ENCODE data around the gene RRP1.

The RRP1 gene

DNA sequence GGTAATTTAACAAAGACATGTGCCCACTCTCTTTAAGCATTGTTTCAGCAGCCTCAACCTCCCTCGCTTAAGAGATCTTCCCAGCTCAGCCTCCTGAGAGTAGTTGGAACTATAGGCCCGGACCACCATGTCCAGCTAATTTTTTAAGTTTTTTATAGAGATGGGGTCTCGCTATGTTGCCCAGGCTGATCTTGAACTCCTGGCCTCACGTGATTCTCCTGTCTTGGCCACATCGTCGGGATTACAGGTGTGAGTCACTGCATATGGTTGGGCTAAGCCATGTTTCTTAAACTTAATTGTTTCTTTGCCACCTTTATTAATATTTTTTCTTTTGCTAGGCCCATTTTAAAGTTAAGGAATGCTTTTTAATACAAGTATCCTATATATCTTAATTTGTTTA is 57.1 kb downstream of the RRP1 start:
- DNase-seq: no peak

DNA sequence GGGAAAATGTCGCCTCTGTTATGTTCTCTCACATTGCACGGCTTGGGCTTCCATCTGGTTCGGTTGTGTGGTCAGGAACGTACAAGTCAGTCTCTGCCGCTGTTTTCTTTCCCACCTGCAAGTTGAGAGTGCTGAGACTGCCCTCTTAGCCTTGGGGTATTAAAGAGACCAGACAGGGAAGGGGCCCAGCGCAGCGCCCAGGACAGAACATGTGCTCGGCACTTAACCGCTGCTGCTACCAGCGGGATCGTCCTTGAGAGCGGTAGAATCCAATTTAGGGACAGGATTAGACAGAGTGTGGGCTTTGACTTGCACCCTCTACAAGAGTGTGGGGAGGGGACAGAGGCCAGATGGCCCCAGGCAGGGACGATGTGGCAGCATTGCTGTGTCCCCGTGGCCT is 57.9 kb downstream of the RRP1 start:
- DNase-seq: no peak

DNA sequence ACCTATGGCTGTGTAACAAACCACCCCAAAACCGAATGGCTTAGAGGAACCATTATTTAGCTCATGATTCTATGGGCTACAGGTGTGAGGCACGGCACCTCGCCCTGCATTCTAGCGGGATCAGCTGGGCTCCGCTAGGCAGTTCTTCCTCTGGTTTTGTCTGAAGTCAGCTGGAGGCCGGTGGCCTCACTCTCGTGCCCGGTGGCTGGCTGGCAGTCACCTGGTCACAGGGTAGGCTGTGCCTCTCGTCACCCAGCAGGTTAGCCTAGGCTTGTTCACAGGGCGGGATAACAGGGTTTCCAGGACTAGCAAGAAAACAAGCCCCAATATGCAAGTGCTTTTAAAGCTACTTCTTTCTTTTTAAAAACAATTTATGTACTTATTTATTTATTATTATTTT is 59.4 kb downstream of the RRP1 start:
- DNase-seq: no peak

DNA sequence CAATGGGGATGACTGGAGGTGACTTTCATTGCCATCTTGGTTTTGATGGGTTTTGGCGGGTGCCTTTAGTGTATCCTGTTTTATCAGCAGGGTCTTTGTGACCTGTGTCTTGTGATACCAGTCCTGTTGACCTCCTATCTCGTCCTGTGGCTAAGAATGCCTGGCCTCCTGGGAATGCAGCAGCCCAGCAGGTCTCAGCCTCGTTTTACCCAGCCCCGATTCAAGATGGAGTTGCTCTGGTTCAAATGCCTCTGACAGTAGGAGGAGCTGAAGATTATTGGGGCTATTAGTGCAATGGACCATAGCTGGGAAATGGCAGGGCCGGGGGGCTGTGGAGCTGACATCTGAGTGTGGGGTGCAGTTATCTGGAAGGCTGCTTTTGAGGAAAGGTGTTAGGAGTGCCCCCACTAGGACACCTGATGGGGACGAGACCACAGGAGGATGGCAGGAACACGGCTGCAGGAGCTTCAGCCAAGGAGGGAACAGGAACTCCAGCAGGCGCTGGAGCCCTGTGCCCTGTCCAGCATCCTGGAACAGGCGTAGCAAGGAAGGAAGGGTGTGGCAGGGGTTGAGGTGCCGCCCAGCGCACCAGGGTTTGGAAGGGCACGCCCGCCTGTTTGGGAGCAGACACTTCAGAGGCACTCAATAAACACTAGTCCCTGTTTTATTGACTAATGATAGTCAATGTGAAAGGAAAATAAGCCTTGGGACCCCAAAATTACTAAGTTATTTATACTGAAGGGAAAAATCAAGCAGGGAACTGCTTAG is 60.3 kb downstream of the RRP1 start:
- DNase-seq: no peak

DNA sequence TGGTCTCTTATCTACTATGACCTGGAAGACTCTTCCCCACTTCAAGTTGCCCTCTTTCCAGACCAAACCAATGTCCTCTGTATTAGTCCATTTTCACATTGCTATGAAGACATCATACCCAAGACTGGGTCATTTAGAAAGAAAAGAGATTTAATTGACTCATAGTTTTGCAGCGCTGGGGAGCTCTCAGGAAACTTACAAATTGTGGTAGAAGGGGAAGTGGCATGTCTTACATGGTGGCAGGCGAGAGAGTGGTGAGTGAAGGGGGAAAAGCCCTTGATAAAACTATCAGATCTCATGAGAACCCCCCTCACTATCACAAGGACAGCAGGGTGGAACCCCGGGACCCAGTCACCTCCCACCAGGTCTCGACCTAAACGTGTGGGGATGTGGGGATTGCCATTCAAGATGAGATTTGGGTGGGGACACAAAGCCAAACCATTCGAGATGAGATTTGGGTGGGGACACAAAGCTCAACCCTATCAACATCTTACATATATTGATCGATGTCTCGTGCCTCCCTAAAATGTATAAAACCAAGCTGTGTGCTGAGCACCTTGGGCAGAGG is 61.4 kb downstream of the RRP1 start:
- DNase-seq: no peak

DNA sequence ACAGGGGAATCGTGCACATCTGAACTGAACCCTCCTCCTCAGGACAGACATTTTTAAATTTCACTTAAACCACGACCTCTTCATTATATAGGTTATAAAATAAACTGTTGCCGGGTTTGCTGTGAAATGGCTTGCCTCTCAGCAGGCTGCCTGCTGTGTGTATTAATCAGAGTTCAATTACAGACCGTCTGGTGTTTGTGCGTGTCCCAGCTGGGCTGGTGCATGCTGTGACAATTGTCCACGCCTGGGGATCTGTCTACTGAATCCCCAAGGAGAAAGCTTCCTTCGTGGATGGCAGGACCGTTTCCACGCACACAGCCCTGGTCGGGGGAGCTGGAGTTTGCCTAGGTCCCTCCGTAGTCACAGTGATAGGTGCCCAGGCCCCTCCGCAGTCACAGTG is 62.2 kb downstream of the RRP1 start:
- DNase-seq: no peak

DNA sequence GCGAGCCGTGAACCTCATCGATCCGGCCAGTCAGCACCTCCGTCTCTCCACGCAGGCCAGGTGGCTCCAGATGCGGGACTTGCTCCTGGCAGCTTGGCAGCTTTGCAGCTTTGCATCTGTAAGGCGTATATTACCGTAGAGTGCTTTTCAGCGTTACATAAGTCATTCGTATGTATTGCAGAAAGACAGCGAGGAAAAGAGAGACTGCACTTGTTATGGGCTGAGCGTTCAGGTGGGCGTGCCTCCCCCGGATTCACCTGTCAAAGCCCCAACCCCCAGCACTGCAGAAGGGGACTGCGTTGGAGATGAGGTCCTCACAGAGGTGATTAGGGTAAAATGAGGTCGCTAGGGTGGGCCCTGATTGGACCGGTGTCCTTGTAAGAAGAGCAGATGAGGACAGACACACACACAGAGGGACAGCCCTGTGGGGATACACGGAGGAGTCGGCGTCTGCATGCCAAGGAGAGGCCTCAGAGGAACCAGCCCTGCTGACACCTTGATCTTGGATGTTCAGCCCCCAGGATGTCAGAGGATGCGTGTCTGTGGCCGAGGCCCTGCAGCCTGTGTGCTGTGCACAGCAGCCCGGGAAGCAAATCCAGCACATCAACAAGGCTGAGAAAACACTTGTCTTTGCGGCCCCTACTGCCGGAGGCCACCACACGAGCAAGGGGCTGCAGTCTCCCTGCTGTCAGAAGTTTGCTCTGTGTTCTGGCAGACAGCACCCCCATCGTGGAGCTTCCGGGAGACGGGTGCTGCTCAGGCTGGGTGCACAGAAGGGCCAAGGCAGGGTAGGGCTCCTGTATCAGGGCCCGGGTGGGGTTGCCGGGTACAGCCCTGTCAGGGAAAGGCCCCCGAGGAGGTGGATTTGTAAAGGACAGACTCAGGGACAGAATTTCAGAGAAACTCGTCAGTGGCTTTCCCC is 64.7 kb downstream of the RRP1 start:
- DNase-seq: no peak
